SK-N-SH (cell line): ENCODE measurements around the gene SDE2. TPM values are rescaled to one million over a fixed set of nuclear protein-coding genes. Genes with fewer than 3 reads are reported as not detected.

Experiments used
- CTCF ChIA-PET: fragments of 300-600, 350-600 bp; formaldehyde crosslinking; extraction: SDS; loops from one replicate; lab custom pipeline; 2021; lab: Yijun Ruan, JAX
- POLR2A ChIA-PET: fragments of 350-600 bp; sonication (Branson Sonifier 250); formaldehyde crosslinking; extraction: SDS; loops from one replicate; lab custom pipeline; 2020; ENCODE audit warnings: antibody characterized with exemption, inconsistent platforms; lab: Yijun Ruan, JAX
- DNase-seq: peaks from one replicate; pipeline ENCODE4 v3.0.0; 2012
- H2AFZ ChIP-seq: fragments of 200-600 bp; sonication (generic); 2 replicates; pipeline ENCODE4 v1.8.1; 2016; ENCODE audit warnings: antibody characterized with exemption, mild to moderate bottlenecking, low read depth
- H3F3A ChIP-seq: fragments of 200-600 bp; sonication (generic); replicated peaks from 2 replicates; pipeline ENCODE3; 2016; ENCODE audit warnings: antibody characterized with exemption, mild to moderate bottlenecking; ENCODE audit not compliant: insufficient read depth
- H3K27ac ChIP-seq, 2 experiments: fragments of 200-500 bp in 1 of 2; fragments of 200-600 bp in 1 of 2; sonication (Bioruptor generic) in 1 of 2; sonication (generic), shearing (Covaris generic) in 1 of 2; 2 replicates each; pipeline versions ENCODE4 v1.5.1 to v1.6.1; 2014 to 2016; ENCODE audit warnings: low read depth in 2 of 2, inconsistent platforms in 1 of 2, low read length in 1 of 2, mild to moderate bottlenecking in 1 of 2, mixed read lengths in 1 of 2
- H3K27me3 ChIP-seq: fragments of 200-600 bp; sonication (generic), shearing (Covaris generic); 2 replicates; pipeline ENCODE4 v1.6.1; 2016; ENCODE audit warnings: mixed run types; ENCODE audit not compliant: insufficient read depth
- H3K36me3 ChIP-seq, 2 experiments: fragments of 200-500 bp in 1 of 2; fragments of 200-600 bp in 1 of 2; sonication (Bioruptor generic) in 1 of 2; sonication (generic) in 1 of 2; replicated peaks in 1 of 2; 2 replicates each; pipeline versions ENCODE3 to v1.5.1; 2014 to 2016; ENCODE audit warnings: low read length in 1 of 2, mild to moderate bottlenecking in 1 of 2; ENCODE audit not compliant: insufficient read depth in 2 of 2, control insufficient read depth in 1 of 2
- H3K4me1 ChIP-seq, 2 experiments: fragments of 200-500 bp in 1 of 2; fragments of 200-600 bp in 1 of 2; sonication (Bioruptor generic) in 1 of 2; sonication (generic), shearing (Covaris generic) in 1 of 2; 2 replicates each; pipeline versions ENCODE4 v1.5.1 to v1.6.1; 2014 to 2016; ENCODE audit warnings: low read depth in 1 of 2, low read length in 1 of 2, mixed run types in 1 of 2; ENCODE audit not compliant: insufficient read depth in 2 of 2, control insufficient read depth in 1 of 2
- H3K4me2 ChIP-seq: fragments of 200-600 bp; sonication (generic), shearing (Covaris generic); 2 replicates; pipeline ENCODE4 v1.6.1; 2017; ENCODE audit warnings: mixed run types
- H3K4me3 ChIP-seq, 2 experiments: fragments of 200-500 bp in 1 of 2; fragments of 200-600 bp in 1 of 2; sonication (Bioruptor generic) in 1 of 2; sonication (generic), shearing (Covaris generic) in 1 of 2; 2 replicates each; pipeline versions ENCODE4 v1.5.1 to v1.8.1; 2014 to 2016; ENCODE audit warnings: low read depth in 2 of 2, inconsistent platforms in 1 of 2, low read length in 1 of 2, mild to moderate bottlenecking in 1 of 2, mixed read lengths in 1 of 2, moderate library complexity in 1 of 2
- H3K79me2 ChIP-seq: fragments of 200-600 bp; sonication (generic); 2 replicates; pipeline ENCODE4 v1.8.1; 2017; ENCODE audit warnings: mild to moderate bottlenecking; ENCODE audit not compliant: insufficient read depth
- H3K9ac ChIP-seq: fragments of 200-600 bp; sonication (generic); 2 replicates; pipeline ENCODE4 v1.6.1; 2017; ENCODE audit warnings: mixed run types
- H3K9me2 ChIP-seq: fragments of 200-600 bp; sonication (generic); 2 replicates; pipeline ENCODE4 v1.6.1; 2017; ENCODE audit warnings: mixed run types
- H3K9me3 ChIP-seq: fragments of 200-600 bp; sonication (generic); 2 replicates; pipeline ENCODE4 v1.6.1; 2017; ENCODE audit warnings: mixed run types, mild to moderate bottlenecking, moderate library complexity
- H4K20me1 ChIP-seq: fragments of 200-600 bp; sonication (generic); 2 replicates; pipeline ENCODE4 v1.6.1; 2017; ENCODE audit warnings: mild to moderate bottlenecking, mixed run types; ENCODE audit not compliant: insufficient read depth
- FOXJ3 ChIP-seq: sonication (generic); formaldehyde crosslinking; IDR thresholded peaks from 2 replicates; pipeline ENCODE4 v1.5.1; 2020; ENCODE audit warnings: mild to moderate bottlenecking, missing genetic modification reagents
- GABPA ChIP-seq: IDR thresholded peaks from 2 replicates; pipeline ENCODE4 v1.4.0; 2012; ENCODE audit warnings: low read depth, mild to moderate bottlenecking
- GATA2 ChIP-seq: sonication (generic); formaldehyde crosslinking; IDR thresholded peaks from 2 replicates; pipeline ENCODE4 v1.5.0; 2020; ENCODE audit warnings: mild to moderate bottlenecking, missing genetic modification reagents
- JUND ChIP-seq: IDR thresholded peaks from 2 replicates; pipeline ENCODE4 v1.4.0; 2012
- POLR2AphosphoS5 ChIP-seq: IDR thresholded peaks from 2 replicates; pipeline ENCODE4 v1.6.1; 2012; ENCODE audit warnings: low read depth, low read length
- RFX5 ChIP-seq: IDR thresholded peaks from 2 replicates; pipeline ENCODE4 v1.6.1; 2012; ENCODE audit warnings: mild to moderate bottlenecking, improper control_type of control experiment, low read length
- SIN3A ChIP-seq: IDR thresholded peaks from 2 replicates; pipeline ENCODE4 v1.6.1; 2012; ENCODE audit warnings: low read depth, mild to moderate bottlenecking, low read length, moderate library complexity, borderline replicate concordance
- SMC3 ChIP-seq: IDR thresholded peaks from 2 replicates; pipeline ENCODE4 v1.6.1; 2012; ENCODE audit warnings: low read depth, low read length, improper control_type of control experiment
- TCF12 ChIP-seq: IDR thresholded peaks from 2 replicates; pipeline ENCODE4 v1.4.0; 2012
- YY1 ChIP-seq: IDR thresholded peaks from 2 replicates; pipeline ENCODE4 v1.4.0; 2012; ENCODE audit warnings: low read depth, mild to moderate bottlenecking
- polyA plus RNA-seq, 3 experiments: library from polyadenylated mRNA; depleted of rRNA; stranded (reverse); fragments of >200 nt; gene quantifications; 2 replicates each; pipeline ENCODE4 v1.2.3, GENCODE V29; 2012
- TF ChIP-seq, protein P1 (sequence below): fragments of 150-350 bp; IDR thresholded peaks from 2 replicates; pipeline ENCODE4 v1.6.1; 2016; ENCODE audit warnings: mild to moderate bottlenecking, low read depth, low read length
- TF ChIP-seq, protein P2 (sequence below): IDR thresholded peaks from 2 replicates; pipeline ENCODE4 v1.6.1; 2012; ENCODE audit warnings: mild to moderate bottlenecking, low read depth, low read length, moderate library complexity
- TF ChIP-seq, protein P3 (sequence below): fragments of 150-350 bp; IDR thresholded peaks from 2 replicates; pipeline ENCODE4 v1.6.1; 2017; ENCODE audit warnings: antibody characterized with exemption, low read length, low read depth, borderline replicate concordance
- TF ChIP-seq, protein P4 (sequence below): IDR thresholded peaks from 2 replicates; pipeline ENCODE4 v1.4.0; 2012; ENCODE audit warnings: low read depth, borderline replicate concordance
- TF ChIP-seq, protein P5 (sequence below): IDR thresholded peaks from 2 replicates; pipeline ENCODE4 v1.4.0; 2012; ENCODE audit warnings: low read depth

Gene SDE2
- polyA plus RNA-seq, 1 of the 3 experiments (the other 2 are of a cell fraction), result 10.1 TPM

DNA sequence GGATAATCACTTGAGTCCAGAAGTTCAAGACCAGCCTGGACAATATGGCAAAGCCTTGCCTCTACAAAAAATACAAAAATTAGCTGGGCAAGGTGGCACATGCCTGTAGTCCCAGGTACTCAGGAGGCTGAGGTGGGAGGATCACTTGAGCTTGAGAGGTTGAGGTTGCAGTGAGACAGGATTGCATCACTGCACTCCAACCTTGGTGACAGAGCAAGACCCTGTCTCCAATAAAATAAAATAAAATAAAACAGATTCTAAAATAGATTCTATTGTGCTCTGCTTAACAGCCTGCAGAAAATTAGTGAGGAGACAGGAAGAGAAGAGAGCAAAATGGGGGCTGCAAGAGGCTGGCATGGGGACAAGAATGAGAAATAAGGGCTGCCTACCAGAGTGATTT, 7.5 kb upstream of the SDE2 start:
- no peak overlapping the region for H3K27ac ChIP-seq
- ChIA-PET POLR2A (no interaction called here), CTCF (interaction anchor here (1.1 to 3.2 kb wide), 3 partner anchors 19 to 229 kb away, joined by 3 to 13 read pairs (median 6); partner anchors contain the start of gene SRP9)
- H3F3A ChIP-seq, result no peaks in the 10 kb centered on the region
- no peaks in the 10 kb centered on the region for H3K36me3 ChIP-seq
- H3K27me3 ChIP-seq, result no peaks in the 10 kb centered on the region
- no peaks in the 10 kb centered on the region for H4K20me1 ChIP-seq
- no peak for DNase-seq
- no peaks in the 10 kb centered on the region for H3K9me3 ChIP-seq
- H3K4me3 ChIP-seq, result no peak overlapping the region
- H3K79me2 ChIP-seq, result no peaks in the 10 kb centered on the region
- H3K4me1 ChIP-seq, result peaks cover 6 to 12% of the 10 kb centered on the region in 2 experiments; a peak in 2 of 4 replicates
- no peak overlapping the region for H2AFZ ChIP-seq
- no peak overlapping the region for H3K9ac ChIP-seq
- no peaks in the 10 kb centered on the region for H3K9me2 ChIP-seq
- H3K4me2 ChIP-seq, result no peak overlapping the region
- TF ChIP-seq, protein P1, sequence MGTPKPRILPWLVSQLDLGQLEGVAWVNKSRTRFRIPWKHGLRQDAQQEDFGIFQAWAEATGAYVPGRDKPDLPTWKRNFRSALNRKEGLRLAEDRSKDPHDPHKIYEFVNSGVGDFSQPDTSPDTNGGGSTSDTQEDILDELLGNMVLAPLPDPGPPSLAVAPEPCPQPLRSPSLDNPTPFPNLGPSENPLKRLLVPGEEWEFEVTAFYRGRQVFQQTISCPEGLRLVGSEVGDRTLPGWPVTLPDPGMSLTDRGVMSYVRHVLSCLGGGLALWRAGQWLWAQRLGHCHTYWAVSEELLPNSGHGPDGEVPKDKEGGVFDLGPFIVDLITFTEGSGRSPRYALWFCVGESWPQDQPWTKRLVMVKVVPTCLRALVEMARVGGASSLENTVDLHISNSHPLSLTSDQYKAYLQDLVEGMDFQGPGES, result no peak
- TF ChIP-seq, protein P2, sequence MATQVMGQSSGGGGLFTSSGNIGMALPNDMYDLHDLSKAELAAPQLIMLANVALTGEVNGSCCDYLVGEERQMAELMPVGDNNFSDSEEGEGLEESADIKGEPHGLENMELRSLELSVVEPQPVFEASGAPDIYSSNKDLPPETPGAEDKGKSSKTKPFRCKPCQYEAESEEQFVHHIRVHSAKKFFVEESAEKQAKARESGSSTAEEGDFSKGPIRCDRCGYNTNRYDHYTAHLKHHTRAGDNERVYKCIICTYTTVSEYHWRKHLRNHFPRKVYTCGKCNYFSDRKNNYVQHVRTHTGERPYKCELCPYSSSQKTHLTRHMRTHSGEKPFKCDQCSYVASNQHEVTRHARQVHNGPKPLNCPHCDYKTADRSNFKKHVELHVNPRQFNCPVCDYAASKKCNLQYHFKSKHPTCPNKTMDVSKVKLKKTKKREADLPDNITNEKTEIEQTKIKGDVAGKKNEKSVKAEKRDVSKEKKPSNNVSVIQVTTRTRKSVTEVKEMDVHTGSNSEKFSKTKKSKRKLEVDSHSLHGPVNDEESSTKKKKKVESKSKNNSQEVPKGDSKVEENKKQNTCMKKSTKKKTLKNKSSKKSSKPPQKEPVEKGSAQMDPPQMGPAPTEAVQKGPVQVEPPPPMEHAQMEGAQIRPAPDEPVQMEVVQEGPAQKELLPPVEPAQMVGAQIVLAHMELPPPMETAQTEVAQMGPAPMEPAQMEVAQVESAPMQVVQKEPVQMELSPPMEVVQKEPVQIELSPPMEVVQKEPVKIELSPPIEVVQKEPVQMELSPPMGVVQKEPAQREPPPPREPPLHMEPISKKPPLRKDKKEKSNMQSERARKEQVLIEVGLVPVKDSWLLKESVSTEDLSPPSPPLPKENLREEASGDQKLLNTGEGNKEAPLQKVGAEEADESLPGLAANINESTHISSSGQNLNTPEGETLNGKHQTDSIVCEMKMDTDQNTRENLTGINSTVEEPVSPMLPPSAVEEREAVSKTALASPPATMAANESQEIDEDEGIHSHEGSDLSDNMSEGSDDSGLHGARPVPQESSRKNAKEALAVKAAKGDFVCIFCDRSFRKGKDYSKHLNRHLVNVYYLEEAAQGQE, result no peak
- TF ChIP-seq, protein P3, sequence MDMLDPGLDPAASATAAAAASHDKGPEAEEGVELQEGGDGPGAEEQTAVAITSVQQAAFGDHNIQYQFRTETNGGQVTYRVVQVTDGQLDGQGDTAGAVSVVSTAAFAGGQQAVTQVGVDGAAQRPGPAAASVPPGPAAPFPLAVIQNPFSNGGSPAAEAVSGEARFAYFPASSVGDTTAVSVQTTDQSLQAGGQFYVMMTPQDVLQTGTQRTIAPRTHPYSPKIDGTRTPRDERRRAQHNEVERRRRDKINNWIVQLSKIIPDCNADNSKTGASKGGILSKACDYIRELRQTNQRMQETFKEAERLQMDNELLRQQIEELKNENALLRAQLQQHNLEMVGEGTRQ, result no peak
- TF ChIP-seq FOXJ3 (no peak), SMC3 (no peak), YY1 (no peak), SIN3A (no peak), TCF12 (no peak), RFX5 (no peak), GABPA (no peak), GATA2 (CRISPR knock-in tag) (no peak), JUND (no peak), POLR2AphosphoS5 (no peak)
- TF ChIP-seq, protein P4, sequence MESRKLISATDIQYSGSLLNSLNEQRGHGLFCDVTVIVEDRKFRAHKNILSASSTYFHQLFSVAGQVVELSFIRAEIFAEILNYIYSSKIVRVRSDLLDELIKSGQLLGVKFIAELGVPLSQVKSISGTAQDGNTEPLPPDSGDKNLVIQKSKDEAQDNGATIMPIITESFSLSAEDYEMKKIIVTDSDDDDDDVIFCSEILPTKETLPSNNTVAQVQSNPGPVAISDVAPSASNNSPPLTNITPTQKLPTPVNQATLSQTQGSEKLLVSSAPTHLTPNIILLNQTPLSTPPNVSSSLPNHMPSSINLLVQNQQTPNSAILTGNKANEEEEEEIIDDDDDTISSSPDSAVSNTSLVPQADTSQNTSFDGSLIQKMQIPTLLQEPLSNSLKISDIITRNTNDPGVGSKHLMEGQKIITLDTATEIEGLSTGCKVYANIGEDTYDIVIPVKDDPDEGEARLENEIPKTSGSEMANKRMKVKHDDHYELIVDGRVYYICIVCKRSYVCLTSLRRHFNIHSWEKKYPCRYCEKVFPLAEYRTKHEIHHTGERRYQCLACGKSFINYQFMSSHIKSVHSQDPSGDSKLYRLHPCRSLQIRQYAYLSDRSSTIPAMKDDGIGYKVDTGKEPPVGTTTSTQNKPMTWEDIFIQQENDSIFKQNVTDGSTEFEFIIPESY, result no peak
- TF ChIP-seq, protein P5, sequence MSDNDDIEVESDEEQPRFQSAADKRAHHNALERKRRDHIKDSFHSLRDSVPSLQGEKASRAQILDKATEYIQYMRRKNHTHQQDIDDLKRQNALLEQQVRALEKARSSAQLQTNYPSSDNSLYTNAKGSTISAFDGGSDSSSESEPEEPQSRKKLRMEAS, result no peak
